Upper lobe of right lung (tissue), 1 donor: Measurements from ENCODE around the gene LBH. TPM values are rescaled to one million over a fixed set of nuclear protein-coding genes. Genes with fewer than 3 reads are reported as not detected.
A peak's percentile ranks its signal among the peaks of the same experiment; 100 is the strongest.

Source experiments
- ATAC-seq: fragments of 200-7000 bp; cut with Tn5 transposase; one replicate; pipeline ENCODE4 v1.9.1; 2020; ENCODE audit warnings: mild to moderate bottlenecking, moderate library complexity
- DNase-seq: peaks from one replicate; pipeline ENCODE4 v3.0.0-alpha.2; 2020
- H3K27ac ChIP-seq: fragments of 200-600 bp; one replicate; pipeline ENCODE4 v1.8.0; 2022
- H3K27me3 ChIP-seq: fragments of 200-600 bp; one replicate; pipeline ENCODE4 v1.8.0; 2022; ENCODE audit warnings: mild to moderate bottlenecking
- H3K36me3 ChIP-seq: fragments of 200-600 bp; one replicate; pipeline ENCODE4 v1.8.0; 2022
- H3K4me1 ChIP-seq: fragments of 200-600 bp; one replicate; pipeline ENCODE4 v1.8.0; 2022
- H3K4me3 ChIP-seq: fragments of 200-600 bp; one replicate; pipeline ENCODE4 v1.8.0; 2022; ENCODE audit warnings: mild to moderate bottlenecking
- H3K9me3 ChIP-seq: fragments of 200-600 bp; one replicate; pipeline ENCODE4 v1.8.0; 2022
- intact Hi-C: fragments of 100-400 bp; cut with DNase I; formaldehyde crosslinking; loops from one replicate; pipeline ENCODE4 v1.11.0; 2022
- total RNA-seq: library from RNA; stranded (reverse); fragmentation: NEBNext Ultra II Directional; extraction: Animal tissue kit (Norgen Biotek cat#: 25700); gene quantifications from one replicate; pipeline ENCODE4 v1.2.1, GENCODE V29; 2021
- TF ChIP-seq, protein P1 (sequence below): fragments of 200-600 bp; IDR thresholded peaks from one replicate; pipeline ENCODE4 v1.8.0; 2022; ENCODE audit warnings: antibody characterized with exemption
- donor health status: DM: no; HTN: yes; CAD: no; lungs with severe emphysema.

Gene LBH
- total RNA-seq, 1 donor from 2014 or later: 272 TPM

- no peaks in the 10 kb centered on the region for H3K9me3 ChIP-seq
- no peak for ATAC-seq
- no peak overlapping the region for H3K4me3 ChIP-seq
- TF ChIP-seq, protein P1, sequence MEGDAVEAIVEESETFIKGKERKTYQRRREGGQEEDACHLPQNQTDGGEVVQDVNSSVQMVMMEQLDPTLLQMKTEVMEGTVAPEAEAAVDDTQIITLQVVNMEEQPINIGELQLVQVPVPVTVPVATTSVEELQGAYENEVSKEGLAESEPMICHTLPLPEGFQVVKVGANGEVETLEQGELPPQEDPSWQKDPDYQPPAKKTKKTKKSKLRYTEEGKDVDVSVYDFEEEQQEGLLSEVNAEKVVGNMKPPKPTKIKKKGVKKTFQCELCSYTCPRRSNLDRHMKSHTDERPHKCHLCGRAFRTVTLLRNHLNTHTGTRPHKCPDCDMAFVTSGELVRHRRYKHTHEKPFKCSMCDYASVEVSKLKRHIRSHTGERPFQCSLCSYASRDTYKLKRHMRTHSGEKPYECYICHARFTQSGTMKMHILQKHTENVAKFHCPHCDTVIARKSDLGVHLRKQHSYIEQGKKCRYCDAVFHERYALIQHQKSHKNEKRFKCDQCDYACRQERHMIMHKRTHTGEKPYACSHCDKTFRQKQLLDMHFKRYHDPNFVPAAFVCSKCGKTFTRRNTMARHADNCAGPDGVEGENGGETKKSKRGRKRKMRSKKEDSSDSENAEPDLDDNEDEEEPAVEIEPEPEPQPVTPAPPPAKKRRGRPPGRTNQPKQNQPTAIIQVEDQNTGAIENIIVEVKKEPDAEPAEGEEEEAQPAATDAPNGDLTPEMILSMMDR: no peak
- no peaks in the 10 kb centered on the region for H3K4me1 ChIP-seq
- H3K27me3 ChIP-seq: no peaks in the 10 kb centered on the region
- no peaks in the 10 kb centered on the region for H3K36me3 ChIP-seq
- no peak overlapping the region for H3K27ac ChIP-seq
- no peak for DNase-seq
- intact Hi-C loops: no loop called here
Observed at GRCh38 chr2:30197570-30198192, 33.7 kb upstream of the LBH start.

DNA sequence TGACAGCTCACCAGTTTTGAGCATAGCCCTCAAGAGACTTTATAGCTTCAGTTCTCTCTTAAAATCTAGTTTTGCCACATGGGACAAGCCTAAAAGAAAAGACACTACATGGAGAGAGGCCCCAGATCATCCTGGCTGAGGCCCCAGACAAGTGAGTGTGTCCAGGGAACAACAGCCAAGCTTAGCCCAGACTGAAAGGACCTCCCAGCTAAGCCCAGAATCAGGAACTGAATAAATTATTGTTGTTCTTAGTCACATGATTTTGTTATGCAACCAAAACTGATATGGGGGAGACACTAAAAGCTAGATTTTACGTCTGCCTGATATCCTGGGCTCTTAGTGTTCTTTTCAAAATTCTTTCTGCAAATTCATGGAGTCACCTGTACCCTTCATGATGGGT, 29.3 kb upstream of the LBH start:
- ATAC-seq (peak; percentile 63), DNase-seq (no peak)
- H3K36me3 ChIP-seq: no peaks in the 10 kb centered on the region
- no peak overlapping the region for H3K4me3 ChIP-seq
- no peaks in the 10 kb centered on the region for H3K4me1 ChIP-seq
- no peak overlapping the region for H3K27ac ChIP-seq
- TF ChIP-seq, protein P1: no peak
- no peaks in the 10 kb centered on the region for H3K27me3 ChIP-seq
- intact Hi-C loops: no loop called here
- no peaks in the 10 kb centered on the region for H3K9me3 ChIP-seq

DNA sequence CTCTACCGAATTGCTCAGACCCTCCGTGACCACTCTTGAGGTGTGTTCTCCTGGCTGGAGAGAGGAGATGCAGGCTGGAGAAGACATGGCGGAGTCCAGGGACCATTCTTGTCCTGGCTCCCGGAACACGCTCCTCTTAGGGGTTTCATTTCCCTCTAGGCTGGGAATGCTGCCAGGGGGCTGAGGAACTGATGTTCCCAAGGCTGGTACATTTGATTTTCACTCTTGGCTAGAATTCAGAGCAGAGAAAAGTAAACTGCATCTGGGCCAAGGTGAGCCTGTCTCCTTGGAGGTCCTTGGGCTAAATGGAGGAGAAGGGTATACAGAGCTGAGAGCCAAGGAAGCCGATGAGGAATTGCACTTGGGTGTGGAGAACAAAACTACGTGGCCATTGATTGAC, 28.2 kb upstream of the LBH start:
- H3K4me3 ChIP-seq: no peak overlapping the region
- no peaks in the 10 kb centered on the region for H3K27me3 ChIP-seq
- no peak overlapping the region for H3K27ac ChIP-seq
- no peak for ATAC-seq
- intact Hi-C loops: no loop called here
- no peaks in the 10 kb centered on the region for H3K36me3 ChIP-seq
- DNase-seq: no peak
- no peaks in the 10 kb centered on the region for H3K9me3 ChIP-seq
- no peaks in the 10 kb centered on the region for H3K4me1 ChIP-seq
- TF ChIP-seq, protein P1: no peak

DNA sequence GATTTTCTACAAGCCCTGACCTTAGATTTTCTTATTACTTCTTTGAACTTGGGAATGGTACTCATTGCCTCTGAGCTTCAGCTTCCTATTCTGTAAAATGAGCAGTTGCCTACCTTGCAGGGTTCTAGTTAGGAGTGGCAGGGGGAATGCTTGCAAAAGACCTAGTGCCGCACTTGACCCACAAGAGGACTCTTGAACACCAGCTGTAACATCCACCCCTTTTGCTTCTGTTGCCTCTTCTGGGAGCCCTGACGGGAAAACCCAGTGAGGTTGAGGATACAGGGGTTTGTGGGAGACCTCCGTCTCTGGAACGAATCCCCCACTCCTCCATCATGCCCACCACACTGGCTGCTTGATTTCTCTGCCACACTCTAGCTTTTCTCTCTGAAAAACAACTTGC, 27.1 kb upstream of the LBH start:
- no peaks in the 10 kb centered on the region for H3K27me3 ChIP-seq
- TF ChIP-seq, protein P1: no peak
- no peaks in the 10 kb centered on the region for H3K36me3 ChIP-seq
- H3K9me3 ChIP-seq: no peaks in the 10 kb centered on the region
- H3K27ac ChIP-seq: no peak overlapping the region
- no peak overlapping the region for H3K4me3 ChIP-seq
- intact Hi-C loops: no loop called here
- DNase-seq (no peak), ATAC-seq (peak; percentile 66)
- peaks cover 4% of the 10 kb centered on the region for H3K4me1 ChIP-seq

- TF ChIP-seq, protein P1: no peak
- Histone ChIP-seq H3K4me3 (no peak overlapping the region), H3K36me3 (no peaks in the 10 kb centered on the region), H3K27me3 (no peaks in the 10 kb centered on the region), H3K4me1 (peaks cover 4% of the 10 kb centered on the region), H3K9me3 (no peaks in the 10 kb centered on the region), H3K27ac (no peak overlapping the region)
- intact Hi-C loops: loop anchor here (5.0 kb wide), 1 partner anchor 502 kb away; no protein-coding TSS in a partner anchor
- no peak for ATAC-seq
- no peak for DNase-seq
Observed at GRCh38 chr2:30205456-30205855, 25.9 kb upstream of the LBH start.
